Skeletal muscle cell (primary cell): ENCODE data around the gene CD300E.
A peak's percentile ranks its signal among the peaks of the same experiment; 100 is the strongest.

Experiments
- DNase-seq: peaks from one replicate; pipeline ENCODE4 v3.0.0-alpha.2; 2010; ENCODE audit warnings: low read depth
- H3K4me3 ChIP-seq: 2 replicates; pipeline ENCODE4 v1.5.1; 2011; ENCODE audit warnings: low read depth, mild to moderate bottlenecking, control low read depth, low read length, moderate library complexity

Gene CD300E

DNA sequence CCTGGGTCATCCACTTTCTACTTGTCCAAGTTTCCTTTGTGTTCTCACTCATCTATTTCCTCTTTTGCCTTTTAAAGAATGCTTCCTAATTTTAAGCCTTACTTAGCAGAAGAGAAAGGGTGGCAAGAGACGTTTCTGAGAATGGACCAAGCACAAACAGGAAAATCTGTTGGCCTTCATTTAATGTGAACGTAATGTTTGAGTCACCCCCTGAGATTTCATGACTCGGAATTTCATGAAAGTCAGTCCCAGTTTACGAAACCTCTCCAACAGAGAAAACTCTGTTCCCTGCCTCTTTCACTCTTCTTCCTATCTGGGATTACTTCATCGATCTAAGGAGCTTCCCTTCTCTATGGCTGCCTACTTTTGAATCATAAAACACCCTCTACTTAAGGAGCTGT, at the start of gene CD300E:
Gene CD300E, minus strand, starts transcription at position 46 of the 401 bp plus-strand sequence. CDS start 117 bp downstream, outside the sequence.
- H3K4me3 ChIP-seq = no peak within 1 kb of the TSS

GRCh38 chr17:74671031-74671771, 47.7 kb upstream of the CD300E start:
- peak; percentile 12 for DNase-seq
- no peak overlapping the region for H3K4me3 ChIP-seq

More for the DNA sequence above, at the start of gene CD300E:
- DNase-seq = no peak

- H3K4me3 ChIP-seq = no peak overlapping the region
- no peak for DNase-seq
Measured at GRCh38 chr17:74670329-74670728, 46.8 kb upstream of the CD300E start.

GRCh38 chr17:74663561-74663960, 40.0 kb upstream of the CD300E start:
- DNase-seq = no peak
- no peak overlapping the region for H3K4me3 ChIP-seq

DNA sequence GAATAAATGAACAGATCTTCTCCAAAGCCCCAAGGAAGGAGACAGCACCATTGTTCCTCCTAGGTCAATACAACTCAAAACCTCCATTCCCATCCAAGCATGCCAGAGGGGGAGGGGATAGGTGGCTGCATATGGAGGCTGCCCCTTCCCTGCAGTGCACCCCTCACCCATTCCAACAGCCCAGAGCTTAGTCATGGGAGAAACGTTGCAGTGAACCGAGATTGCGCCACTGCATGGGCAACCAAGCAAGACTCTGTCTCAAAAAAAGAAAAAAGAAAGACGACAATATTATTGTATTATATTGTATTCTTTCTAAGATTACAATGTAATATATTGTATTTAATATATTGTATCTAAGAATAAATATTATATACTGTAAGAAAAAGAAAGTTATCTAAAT, 36.4 kb upstream of the CD300E start:
- no peak overlapping the region for H3K4me3 ChIP-seq
- DNase-seq = no peak

DNA sequence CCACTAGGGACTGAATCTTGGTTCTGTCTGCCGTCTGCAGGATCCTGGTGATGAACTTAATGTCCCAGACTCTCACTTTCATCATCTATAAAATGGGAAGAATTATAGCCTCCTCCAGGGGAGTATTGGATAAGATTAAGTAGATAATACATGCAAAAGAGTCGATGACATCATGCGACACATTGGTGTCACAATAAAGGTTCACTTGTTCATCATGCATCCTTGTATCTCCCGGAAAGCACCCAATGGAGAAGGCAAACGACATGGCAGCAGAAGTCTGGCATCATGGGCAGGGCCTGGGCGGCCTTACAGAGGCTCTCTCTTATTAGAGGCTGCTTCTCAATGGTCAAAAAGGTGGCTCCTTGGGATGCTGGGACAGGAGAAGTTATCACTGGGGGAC, 35.1 kb upstream of the CD300E start:
- no peak for DNase-seq
- no peak overlapping the region for H3K4me3 ChIP-seq

GRCh38 chr17:74654742-74655141, 31.2 kb upstream of the CD300E start:
- H3K4me3 ChIP-seq = no peak overlapping the region
- DNase-seq = no peak

DNA sequence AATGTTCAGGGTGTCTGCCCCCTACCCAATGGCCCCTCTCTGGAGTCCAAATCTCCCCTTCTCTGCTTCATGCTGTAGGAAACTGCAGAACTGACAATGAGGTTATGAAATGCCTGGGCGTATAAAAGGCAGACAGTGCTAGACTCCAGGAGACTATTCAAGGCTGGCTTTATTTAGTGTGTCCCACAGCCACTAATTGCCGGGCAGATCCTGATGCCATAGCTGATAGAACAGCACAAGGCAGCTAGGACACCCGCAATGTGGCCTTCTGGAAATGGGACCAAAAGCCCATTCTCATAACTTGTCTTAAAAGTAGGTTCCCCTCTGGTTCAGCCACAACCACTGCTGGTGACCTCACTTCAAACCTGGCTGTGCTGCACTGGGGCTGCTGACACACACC, 28.5 kb upstream of the CD300E start:
- DNase-seq = no peak
- no peak overlapping the region for H3K4me3 ChIP-seq

DNA sequence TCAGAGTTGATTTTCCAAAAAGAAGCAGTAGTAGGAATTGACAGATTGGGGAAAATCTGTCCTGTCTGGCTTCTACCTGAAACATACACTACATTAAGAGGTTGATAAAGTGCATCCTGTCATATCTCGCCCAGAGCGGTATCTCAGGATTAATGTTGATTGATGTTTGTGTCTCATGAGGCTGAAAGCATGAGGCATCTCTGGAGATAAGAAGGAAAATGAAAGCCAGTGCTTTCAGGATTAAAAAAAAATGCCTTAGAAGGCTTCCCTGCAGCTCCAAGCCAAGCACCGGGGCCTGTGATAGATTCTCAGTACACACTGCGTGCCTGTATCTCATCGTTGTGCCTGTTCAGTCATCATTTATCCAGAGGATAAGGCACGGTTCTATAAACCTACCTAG, 26.4 kb upstream of the CD300E start:
- H3K4me3 ChIP-seq = no peak overlapping the region
- DNase-seq = no peak

DNA sequence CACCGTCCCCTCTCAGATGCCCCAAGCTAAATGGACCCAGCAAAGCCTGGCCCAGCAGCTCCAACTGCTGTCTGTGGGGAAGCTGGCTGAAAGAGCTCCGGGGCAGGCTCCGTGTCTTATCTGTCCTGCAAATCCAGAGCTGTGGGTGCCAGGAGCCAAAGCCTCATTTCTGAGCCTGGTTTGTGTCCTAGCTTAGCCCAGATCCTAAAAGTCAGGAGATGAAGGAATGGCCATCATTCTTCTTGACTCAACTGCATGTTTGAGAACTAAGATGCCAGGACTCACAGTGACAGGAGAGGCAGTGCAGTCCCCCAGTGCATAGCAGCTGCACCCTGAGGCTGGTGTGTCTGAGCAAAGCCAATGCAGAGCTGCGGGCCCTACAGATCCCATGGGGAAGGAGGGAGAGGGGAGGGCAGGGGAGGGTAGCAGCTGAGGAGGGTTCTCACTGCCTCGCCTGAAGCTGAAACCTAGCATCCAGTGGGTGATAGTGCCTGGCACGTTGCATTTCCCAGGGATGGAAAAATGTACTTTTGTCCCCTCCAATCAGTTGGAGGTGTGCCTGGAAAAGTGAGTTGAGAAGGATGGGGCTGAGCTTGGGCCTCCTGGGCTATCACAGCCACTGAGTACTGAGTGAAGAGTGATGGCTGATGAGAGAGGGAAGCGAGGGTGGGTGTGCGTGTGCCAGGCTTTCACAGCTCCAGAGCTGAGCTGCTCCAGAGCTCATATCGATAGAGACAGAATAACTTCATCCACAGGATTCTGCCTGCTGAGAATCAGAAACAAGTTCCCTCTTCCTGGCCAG, 24.5 kb upstream of the CD300E start:
- H3K4me3 ChIP-seq = no peak overlapping the region
- no peak for DNase-seq

- H3K4me3 ChIP-seq = no peak overlapping the region
- no peak for DNase-seq
Measured at GRCh38 chr17:74646231-74646630, 22.7 kb upstream of the CD300E start.

- H3K4me3 ChIP-seq = no peak overlapping the region
- no peak for DNase-seq
Measured at GRCh38 chr17:74645010-74645409, 21.5 kb upstream of the CD300E start.

- no peak for DNase-seq
- H3K4me3 ChIP-seq = no peak overlapping the region
Measured at GRCh38 chr17:74644419-74644818, 20.9 kb upstream of the CD300E start.

- DNase-seq = no peak
- H3K4me3 ChIP-seq = no peak overlapping the region
Measured at GRCh38 chr17:74643826-74644225, 20.3 kb upstream of the CD300E start.

- no peak overlapping the region for H3K4me3 ChIP-seq
- DNase-seq = no peak
Measured at GRCh38 chr17:74642995-74643394, 19.5 kb upstream of the CD300E start.

- H3K4me3 ChIP-seq = no peak overlapping the region
- no peak for DNase-seq
Measured at GRCh38 chr17:74642556-74642955, 19.0 kb upstream of the CD300E start.

DNA sequence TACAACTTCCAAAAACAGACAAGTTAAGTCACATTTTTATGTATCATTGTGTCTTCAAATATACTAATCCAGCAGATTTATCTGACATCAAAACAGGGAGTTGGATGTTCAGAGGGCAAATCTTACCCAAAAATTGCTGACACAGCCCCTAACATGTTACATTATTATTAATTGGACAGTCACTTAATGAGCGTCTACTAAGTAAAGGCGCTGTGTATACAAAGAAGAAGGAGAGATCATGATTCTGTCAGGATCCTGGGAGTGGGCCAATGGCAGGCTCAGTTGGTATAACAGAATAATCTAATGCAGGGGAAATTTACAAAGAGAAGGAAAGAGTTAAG, 18.4 kb upstream of the CD300E start:
- DNase-seq = no peak
- H3K4me3 ChIP-seq = no peak overlapping the region

- DNase-seq = no peak
- H3K4me3 ChIP-seq = no peak overlapping the region
Measured at GRCh38 chr17:74641224-74641957, 17.9 kb upstream of the CD300E start.

GRCh38 chr17:74639704-74640151, 16.2 kb upstream of the CD300E start:
- no peak overlapping the region for H3K4me3 ChIP-seq
- DNase-seq = no peak

GRCh38 chr17:74637926-74638325, 14.4 kb upstream of the CD300E start:
- DNase-seq = no peak
- no peak overlapping the region for H3K4me3 ChIP-seq
